IPS-18c (cell line): Measurements from ENCODE around the gene MYO5B.
"Not testable (repeated sequence)": the region's sequence is repeated elsewhere in the genome, so short reads cannot be mapped to it uniquely, and the experiment has no call there.

Experiments used
- H3K4me3 ChIP-seq: 2 replicates; pipeline ENCODE4 v1.7.0; 2013; ENCODE audit warnings: low read depth, mild to moderate bottlenecking, low read length, moderate library complexity; ENCODE audit not compliant: insufficient read depth
- H3K9me3 ChIP-seq: one replicate; pipeline ENCODE4 v1.6.1; 2013; ENCODE audit warnings: mild to moderate bottlenecking, low read length, moderate library complexity; ENCODE audit not compliant: control insufficient read depth, insufficient read depth

Gene MYO5B

DNA sequence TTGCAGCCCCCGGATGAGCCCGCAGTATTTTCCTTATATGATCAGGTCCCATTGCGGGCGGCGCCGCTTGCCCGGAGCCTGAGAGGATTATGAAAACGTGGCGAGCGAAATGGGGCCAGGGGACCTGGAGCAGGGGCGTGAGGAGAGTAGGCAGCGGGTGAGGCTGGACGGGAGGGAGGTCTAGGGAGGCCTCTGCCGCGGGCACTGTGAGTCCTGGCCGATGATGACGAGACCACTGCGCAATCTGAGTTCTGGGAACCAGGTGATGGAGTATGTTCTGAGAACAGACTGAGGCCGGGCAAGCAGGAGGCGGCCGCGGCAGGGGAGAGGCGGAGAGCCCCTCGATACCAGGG is 380.8 kb downstream of the MYO5B start:
- Histone ChIP-seq H3K4me3 (peak overlapping the region; percentile 92), H3K9me3 (no peaks in the 10 kb centered on the region)

DNA sequence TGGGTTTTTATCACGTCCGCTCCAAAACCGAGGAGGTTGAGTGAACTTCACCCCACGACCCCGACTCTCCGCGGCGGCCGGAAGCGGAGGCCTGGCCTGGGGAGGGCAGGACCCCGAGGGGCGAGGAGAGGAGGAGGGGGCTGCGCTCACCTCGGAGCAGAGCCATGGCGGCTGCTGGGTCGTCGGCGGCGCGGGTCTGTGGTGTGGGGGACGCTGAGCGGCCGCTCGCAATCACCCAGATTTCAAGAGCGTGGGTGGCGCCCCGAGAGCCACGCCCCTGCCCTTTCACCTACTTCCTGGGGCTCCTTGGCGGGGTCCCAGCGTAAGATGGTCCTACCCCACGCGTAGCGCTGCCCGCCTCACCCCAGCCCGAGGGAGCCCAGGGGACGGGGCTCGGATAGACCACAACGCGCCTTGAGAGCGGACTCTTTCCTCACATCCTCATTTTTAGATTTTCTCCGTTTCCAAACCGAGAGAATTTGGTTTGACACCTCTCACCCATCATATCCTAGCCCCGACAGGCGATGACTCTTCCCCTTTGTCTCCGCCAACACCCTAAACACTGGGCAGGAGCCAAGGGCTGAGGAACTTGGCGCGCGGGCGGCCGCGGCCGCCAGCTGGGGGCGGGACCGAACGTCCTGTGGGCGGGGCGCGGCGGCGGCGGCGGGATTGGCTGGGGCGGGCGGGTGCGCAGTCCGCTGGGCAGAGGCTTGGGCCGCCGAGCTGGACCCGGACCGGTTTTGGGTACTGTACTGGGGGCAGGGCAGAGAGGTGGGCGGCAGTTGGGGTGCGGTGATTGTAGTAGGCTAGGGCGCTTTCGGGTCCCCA is 381.4 kb downstream of the MYO5B start, which contains the start of gene ACAA2:
Gene ACAA2 (minus strand): TSS at position 215 of the 828 bp plus-strand sequence. CDS start 49 bp downstream, at position 166.
- H3K9me3 ChIP-seq, result no peaks in the 10 kb centered on the region
- peak within 1 kb of the TSS; percentile 92 for H3K4me3 ChIP-seq

DNA sequence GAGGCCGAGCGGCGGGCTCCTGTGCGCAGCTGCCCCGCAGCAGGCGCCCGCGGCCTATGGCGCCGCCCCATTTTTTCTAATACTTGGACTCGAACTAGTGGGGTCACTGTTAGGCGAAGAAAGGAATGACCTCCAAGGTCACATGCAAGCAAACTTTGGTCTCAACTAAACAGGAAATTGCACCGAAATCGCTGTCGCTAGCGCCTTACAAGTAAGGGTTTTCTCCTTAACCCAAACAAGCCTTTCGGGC is 382.0 kb downstream of the MYO5B start:
- Histone ChIP-seq H3K4me3 (peak overlapping the region; percentile 92), H3K9me3 (no peaks in the 10 kb centered on the region)

DNA sequence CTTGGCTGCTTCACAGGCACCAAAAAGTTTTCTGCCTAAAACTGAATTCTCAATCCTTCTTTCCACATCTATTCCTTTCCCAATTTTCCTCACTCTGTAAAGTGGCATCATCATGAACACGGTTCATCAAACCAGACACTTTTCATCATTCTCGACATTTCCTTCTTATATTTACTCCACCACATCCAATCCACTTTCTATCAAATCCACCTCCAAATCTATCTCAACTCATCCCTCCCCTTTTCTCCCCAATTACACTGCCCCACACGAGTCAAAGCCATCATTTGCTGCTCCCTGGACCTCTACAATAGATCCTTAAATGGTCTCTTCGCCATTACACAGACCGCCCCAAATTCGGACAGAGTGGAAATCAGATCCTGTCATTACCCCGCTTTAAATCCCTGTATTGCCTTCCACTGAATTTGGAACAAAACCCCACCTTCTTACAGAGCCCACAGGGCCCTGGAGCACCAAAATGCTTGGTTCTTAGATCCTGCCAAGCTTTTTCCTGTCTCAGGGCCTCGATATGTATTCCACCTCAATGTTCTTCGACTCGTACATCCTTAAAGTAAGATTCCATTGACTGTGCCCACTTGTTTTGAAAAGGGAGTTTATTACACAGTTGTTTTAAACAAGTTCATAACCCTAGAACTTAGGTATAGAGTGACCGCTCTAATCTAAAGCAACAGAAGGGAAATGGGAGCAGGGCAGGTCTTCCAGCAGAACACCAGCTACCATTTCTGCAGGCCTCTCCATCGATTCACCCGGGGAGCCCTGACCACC is 382.5 kb downstream of the MYO5B start:
- no peaks in the 10 kb centered on the region for H3K9me3 ChIP-seq
- peak overlapping the region; percentile 92 for H3K4me3 ChIP-seq

GRCh38 chr18:49811151-49811938 is 383.6 kb downstream of the MYO5B start:
- peak overlapping the region; percentile 22 for H3K4me3 ChIP-seq
- no peaks in the 10 kb centered on the region for H3K9me3 ChIP-seq

DNA sequence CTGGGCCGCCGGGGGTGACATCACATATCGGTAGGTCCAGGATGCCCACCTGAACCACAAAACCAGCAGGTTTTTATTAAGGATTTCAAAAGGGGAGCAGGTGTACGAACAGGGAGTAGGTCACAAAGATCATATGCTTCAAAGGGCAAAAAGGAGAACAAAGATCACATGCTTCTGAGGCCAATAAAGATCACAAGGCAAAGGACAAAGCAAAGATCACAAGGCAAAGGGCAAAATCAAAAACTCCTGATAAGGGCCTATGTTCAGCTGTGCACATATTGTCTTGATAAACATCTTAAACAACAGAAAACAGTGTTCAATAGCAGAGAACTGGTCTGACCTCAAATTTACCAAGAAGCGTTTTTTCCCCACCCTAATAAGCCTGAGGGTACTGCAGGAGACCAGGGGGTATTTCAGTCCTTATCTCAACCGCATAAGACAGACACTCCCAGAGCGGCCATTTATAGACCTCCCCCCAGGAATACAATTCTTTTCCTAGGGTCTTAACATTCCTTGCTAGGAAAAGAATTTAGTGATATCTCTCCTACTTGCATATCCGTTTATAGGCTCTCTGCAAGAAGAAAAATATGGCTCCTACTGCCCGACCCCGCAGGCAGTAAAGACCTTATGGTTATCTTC is 386.3 kb downstream of the MYO5B start:
- H3K9me3 ChIP-seq, H3K4me3 ChIP-seq: not testable (repeated sequence)

GRCh38 chr18:49804096-49804495 is 390.9 kb downstream of the MYO5B start:
- Histone ChIP-seq H3K9me3 (peaks cover 2% of the 10 kb centered on the region), H3K4me3 (no peak overlapping the region)

DNA sequence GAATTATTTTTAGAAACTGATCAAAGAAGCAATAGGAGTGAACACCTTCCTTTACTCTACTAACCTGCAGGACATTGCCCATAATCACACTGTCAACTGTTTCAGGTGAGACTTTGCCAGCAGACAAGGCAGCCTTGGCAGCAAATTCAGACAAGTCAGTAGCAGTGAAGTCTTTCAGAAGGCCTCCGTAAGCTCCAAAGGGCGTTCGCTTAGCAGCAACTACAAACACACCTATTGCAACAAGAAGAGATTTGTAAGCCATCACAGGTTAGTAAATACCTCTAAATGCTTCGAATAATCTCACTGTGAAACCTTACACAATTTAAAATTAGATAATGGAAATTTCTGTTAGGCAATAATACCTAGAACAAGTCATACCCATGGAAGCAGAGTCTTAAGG is 392.3 kb downstream of the MYO5B start:
- Histone ChIP-seq H3K9me3 (peaks cover 2% of the 10 kb centered on the region), H3K4me3 (no peak overlapping the region)

DNA sequence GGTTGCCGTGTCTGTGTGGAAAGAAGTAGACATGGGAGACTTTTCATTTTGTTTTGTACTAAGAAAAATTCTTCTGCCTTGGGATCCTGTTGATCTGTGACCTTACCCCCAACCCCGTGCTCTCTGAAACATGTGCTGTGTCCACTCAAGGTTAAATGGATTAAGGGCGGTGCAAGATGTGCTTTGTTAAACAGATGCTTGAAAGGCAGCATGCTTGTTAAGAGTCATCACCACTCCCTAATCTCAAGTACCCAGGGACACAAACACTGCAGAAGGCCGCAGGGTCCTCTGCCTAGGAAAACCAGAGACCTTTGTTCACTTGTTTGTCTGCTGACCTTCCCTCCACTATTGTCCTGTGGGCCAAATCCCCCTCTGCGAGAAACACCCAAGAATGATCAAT is 394.5 kb downstream of the MYO5B start:
- not testable (repeated sequence) for H3K9me3 ChIP-seq, H3K4me3 ChIP-seq

DNA sequence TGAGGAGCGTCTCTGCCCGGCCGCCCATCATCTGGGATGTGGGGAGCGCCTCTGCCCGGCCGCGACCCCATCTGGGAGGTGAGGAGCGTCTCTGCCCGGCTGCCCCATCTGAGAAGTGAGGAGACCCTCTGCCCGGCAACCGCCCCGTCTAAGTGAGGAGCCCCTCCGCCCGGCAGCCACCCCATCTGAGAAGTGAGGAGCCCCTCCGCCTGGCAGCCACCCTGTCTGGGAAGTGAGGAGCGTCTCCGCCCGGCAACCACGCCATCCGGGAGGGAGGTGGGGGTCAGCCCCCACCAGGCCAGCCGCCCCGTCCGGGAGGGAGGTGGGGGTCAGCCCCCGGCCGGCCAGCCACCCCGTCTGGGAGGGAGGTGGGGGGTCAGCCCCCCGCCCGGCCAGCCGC is 395.1 kb downstream of the MYO5B start:
- not testable (repeated sequence) for H3K4me3 ChIP-seq, H3K9me3 ChIP-seq

- Histone ChIP-seq H3K9me3 (peaks cover 2% of the 10 kb centered on the region), H3K4me3 (no peak overlapping the region)
Measured at GRCh38 chr18:49798001-49798400, 396.9 kb downstream of the MYO5B start.

- Histone ChIP-seq H3K9me3 (peaks cover 2% of the 10 kb centered on the region), H3K4me3 (no peak overlapping the region)
Measured at GRCh38 chr18:49795612-49796552, 399.1 kb downstream of the MYO5B start.

DNA sequence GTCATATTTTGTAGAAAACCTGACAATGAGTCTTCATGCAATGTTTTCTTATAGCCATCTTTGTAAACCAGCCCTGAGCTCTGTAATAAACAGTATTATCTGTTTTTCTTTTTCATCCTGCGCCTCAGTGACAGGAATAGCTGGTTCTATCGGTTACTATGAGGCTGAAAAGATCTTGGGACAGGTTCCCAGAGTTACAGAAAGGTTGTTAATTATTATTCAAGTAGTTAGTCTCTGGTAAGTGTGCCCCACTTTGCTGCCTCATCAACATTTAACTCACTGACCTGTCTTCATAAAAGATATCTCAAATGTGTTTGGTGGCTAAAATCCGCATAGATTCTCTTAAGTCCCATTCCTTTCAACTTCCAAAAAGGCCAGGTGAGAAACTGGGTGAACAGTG is 400.2 kb downstream of the MYO5B start:
- no peak overlapping the region for H3K4me3 ChIP-seq
- H3K9me3 ChIP-seq, result peaks cover 2% of the 10 kb centered on the region

GRCh38 chr18:49789560-49790134 is 405.3 kb downstream of the MYO5B start:
- not testable (repeated sequence) for H3K4me3 ChIP-seq, H3K9me3 ChIP-seq

DNA sequence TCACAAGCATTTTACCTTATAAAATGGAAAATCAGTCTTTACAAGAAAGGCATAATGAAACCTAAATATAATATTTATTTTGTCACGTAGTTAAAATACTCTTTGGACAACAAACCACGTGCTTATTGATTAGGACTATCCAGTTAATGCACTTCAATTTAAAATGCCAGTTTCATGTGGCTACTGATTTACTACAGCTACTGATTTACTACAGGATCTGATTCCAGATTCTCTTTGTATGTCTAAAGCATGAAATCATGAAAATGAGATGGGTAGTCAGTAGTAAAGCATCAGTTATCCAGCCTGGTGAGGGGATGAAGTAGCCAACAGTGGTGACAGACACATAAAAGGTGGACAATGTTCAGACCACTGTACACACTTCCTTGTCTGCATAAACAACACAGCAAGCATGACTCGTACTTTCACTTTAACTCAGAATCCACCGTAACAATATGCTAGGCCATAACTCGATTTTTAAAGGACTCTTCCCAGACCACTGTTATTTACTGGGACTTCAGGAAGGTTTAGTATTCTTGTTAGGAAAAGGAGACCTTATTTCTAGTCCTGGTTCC is 406.5 kb downstream of the MYO5B start:
- no peak overlapping the region for H3K4me3 ChIP-seq
- no peaks in the 10 kb centered on the region for H3K9me3 ChIP-seq
